Activated CD4-positive, alpha-beta T cell treated with anti-CD3 and anti-CD28 coated beads, Interleukin-2, amount 50 U/mL, for 48 hours (primary cell): Measurements from ENCODE around the gene NR2F6.
"Not testable (repeated sequence)": the region's sequence is repeated elsewhere in the genome, so short reads cannot be mapped to it uniquely, and the experiment has no call there.

Experiments
- DNase-seq, 2 experiments: peaks; one replicate each; pipeline ENCODE4 v3.0.0-alpha.2; 2020

NR2F6 gene

DNA sequence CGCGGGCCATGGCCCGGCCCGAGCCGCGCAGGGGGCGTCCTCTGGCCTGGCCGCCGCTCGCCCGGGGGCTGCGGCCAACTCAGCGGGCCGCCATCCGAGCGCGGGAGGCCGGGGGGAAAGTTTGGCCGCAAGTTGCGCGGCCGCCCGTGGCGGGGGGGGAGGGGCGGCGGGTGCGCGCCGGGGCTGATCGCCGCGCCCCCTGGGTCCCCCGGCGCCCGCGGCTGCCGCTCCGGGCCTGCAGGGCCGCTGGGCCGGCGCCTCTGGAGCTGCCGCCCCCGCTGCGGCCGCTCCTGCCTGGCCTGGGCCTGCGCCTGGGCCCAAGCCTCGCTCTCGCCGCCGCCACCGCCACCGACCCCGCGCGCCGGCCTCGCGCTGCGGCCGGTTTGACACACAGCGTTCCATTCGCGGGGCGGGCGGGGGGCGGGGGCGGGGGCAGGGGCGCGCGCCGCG is at the start of gene NR2F6:
NR2F6 (minus strand) TSS at position 385 of the 450 bp plus-strand sequence. CDS start 699 bp downstream, outside the sequence.
- no peak for DNase-seq

DNA sequence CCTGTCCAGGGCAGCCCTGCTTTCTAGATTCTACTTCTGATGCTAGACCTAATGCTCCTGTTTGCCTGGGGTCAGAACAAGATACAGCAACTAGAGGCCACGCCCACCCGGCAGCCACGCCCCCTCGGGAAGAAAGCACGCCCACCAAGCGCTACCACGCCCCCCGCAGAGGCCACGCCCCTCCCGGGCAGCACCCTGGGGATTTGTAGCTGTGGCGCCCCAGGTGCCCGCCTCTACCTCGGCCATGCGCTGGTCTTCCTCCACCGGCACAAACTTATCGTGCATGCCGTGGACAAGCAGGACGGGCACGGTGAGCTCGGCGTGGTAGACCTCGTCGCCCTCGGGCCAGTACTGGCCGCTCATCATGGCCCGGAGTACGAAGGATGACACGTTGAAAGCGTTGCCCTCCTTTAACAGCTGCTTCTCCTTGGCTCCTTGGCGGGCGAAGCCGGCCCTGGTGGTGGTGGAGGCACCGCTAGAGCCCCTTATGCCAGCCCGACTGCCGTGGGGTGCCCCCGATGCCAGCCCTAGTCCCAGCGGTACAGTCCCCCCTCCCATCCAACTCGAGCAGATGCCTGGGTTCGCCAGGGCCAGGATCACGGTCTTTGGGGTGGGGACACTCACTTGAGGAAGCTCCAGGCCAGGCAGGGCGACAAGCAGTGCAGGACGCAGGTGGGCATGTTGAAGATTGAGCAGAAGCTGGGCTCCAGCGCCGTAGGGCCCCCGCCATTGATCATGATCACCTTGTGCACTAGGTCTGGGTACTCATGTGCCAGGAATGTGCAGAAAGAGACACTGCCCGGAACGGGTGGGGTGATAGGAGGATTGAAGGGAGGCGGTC is 48.6 kb upstream of the NR2F6 start:
- peak; percentile 70 to 73 for DNase-seq

GRCh38 chr19:17293605-17294004 is 47.9 kb upstream of the NR2F6 start:
- DNase-seq: no peak

- peak; percentile 83 to 86 for DNase-seq
Measured at GRCh38 chr19:17292301-17293074, 46.8 kb upstream of the NR2F6 start.

DNA sequence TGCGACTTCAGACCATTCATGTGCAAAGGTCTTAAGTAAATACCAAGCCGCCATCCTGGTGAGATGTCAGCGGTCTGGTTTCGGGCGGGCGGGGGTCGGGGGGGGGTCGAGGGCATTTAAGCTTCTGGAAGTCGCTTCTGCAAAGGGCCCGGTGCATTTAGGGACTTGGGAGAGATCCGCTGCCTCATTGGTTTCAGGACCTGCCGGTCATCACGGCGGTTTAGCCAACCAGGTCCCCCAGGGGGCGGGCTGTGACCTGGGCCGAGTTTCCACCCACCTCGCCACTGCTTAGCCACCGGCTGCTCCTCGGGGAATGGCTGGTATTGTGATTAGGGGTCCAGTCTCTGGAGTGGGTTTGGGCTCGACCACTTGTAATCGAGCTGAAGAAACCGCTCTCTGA is 43.8 kb upstream of the NR2F6 start:
- peak; percentile 68 to 73 for DNase-seq

DNA sequence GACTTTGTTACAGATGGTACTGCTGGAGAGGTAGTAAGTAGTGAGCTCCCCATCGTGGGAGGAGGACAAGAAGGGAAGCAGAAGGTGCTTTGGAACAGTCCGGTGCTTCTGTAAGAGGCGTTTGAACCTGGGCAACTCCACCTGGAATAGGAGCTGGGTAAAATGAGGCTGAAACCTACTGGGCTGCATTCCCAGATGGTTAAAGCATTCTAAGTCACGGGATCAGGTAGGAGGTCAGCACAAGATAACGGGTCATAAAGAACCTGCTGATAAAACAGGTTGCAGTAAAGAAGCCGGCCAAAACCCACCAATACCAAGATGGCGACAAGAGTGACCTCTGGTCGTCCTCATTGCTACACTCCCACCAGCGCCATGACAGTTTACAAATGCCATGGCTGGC is 41.0 kb upstream of the NR2F6 start:
- no peak for DNase-seq

- DNase-seq: no peak
Measured at GRCh38 chr19:17286263-17286662, 40.5 kb upstream of the NR2F6 start.

GRCh38 chr19:17285415-17286135 is 39.9 kb upstream of the NR2F6 start:
- DNase-seq: no peak

DNA sequence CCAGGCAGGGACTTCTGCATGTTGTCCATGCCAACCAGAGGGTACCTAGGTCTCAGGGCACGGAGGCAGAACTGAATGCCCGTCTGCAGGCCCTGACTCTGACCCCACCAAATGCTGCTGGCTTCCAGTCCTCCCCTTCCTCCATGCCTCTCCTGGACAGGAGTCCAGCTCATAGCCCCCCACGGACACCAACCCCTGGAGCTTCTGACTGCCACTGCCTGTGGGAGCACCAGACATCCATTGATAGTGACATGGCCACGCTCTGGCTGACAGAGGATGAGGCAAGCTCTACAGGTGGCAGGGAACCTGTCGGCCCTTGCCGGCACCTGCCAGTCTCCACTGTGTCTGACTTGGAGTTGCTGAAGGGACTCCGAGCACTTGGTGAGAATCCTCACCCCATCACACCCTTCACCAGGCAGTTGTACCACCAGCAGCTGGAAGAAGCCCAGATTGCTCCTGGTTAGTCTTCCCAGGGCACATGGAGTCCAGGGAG is 37.8 kb upstream of the NR2F6 start:
- DNase-seq: no peak

- peak; percentile 87 to 89 for DNase-seq
Measured at GRCh38 chr19:17282488-17283125, 36.9 kb upstream of the NR2F6 start.

GRCh38 chr19:17281391-17282304 is 35.9 kb upstream of the NR2F6 start, which contains the start of gene ANKLE1:
Gene ANKLE1, plus strand, starts transcription at chr19:17281901. Its CDS starts 20 bp downstream, at chr19:17281921.
- DNase-seq: peak; percentile 67 to 71

DNA sequence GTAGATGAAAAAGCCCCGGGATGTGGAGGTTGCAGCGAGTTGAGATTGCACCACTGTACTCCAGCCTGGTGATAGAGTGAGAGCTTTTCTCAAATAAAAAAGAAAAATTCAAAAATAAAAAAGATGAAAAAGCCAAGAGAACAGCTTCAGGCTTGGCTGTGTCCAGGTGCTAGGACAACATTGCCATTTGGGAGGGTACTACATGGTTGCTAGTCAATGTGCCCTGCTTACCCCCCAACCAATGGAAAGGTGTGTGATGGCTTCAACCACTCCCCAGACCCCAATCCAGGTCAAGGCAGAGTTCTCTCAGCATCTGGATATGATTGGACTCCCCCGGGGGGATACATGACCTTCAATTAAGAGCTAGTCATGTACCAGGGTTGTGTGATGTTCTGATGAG is 33.7 kb upstream of the NR2F6 start:
- no peak for DNase-seq

DNA sequence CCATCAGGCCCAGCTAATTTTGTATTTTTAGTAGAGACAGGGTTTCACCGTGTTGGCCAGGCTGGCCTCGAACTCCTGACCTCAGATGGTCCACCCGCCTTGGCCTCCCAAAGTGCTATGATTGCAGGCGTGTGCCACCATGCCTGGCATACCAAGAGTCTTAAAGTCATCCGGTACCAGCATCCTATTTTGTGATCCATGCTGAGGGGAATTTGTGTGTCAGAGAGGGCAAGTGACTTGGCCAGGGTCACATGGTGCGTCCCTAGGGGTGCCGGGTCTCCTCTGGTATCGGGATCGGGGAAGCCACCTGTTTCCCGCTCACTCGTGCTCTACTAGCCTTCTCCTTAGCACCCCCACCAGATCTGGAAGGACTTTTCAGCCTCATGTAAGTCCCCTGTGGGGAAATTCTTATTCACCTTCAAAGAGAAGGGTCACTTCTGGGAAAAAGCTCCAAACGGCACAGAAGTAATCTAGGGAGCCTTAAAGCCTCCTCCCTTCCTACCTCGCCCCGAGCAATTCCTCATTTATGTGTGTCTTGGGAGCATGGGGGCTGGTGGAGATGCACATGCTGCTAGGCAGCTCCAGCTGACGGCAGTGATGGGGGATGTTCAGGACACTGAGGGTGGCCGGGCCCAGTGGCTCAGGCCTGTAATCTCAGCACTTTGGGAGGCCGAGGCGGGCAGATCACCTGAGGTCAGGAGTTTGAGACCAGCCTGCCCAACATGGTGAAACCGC is 29.9 kb upstream of the NR2F6 start:
- no peak for DNase-seq

DNA sequence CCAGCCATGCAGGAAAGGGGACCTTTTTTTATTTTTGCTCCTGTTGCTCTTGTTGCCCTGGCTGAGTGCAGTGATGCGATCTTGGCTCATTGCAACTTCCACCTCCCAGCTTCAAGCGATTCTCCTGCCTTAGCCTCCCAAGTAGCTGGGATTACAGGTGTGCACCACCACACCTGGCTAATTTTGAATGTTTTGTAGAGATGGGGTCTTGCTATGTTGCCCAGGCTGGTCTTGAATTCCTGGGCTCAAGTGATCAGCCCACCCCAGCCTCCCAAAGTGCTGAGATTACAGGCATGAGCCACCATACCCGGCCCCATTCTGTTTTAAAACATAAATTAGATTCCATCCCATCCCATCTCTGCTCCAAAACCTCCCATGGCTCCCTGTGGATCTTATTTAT is 29.2 kb upstream of the NR2F6 start:
- not testable (repeated sequence) for DNase-seq

- DNase-seq: no peak
Measured at GRCh38 chr19:17268754-17269153, 23.0 kb upstream of the NR2F6 start.

- DNase-seq: peak; percentile 92 to 96
Measured at GRCh38 chr19:17266975-17267788, 21.5 kb upstream of the NR2F6 start, which contains the start of gene BABAM1. Gene BABAM1, plus strand, starts transcription at chr19:17267443. Its CDS starts 1,364 bp downstream, at chr19:17268807.

- no peak for DNase-seq
Measured at GRCh38 chr19:17266589-17266974, 20.9 kb upstream of the NR2F6 start.

- no peak for DNase-seq
Measured at GRCh38 chr19:17266026-17266425, 20.3 kb upstream of the NR2F6 start.

DNA sequence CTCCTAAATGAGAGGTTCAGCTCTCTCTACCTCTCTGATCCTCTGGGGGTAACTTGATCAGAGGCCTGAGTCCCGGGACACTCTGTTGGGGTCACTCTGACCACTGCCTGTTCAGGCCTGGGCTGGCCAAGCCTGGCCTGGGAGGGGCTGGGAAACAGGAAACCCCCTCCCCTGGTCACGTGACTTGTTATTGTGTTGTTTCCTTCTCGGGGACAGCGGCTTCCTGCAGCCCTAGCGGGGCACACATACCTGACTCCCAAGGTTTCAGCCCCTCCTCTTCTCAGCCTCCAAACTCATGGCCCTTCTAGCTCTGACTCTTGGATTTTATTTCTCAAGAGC is 18.9 kb upstream of the NR2F6 start, which contains the start of gene USHBP1:
USHBP1 (minus strand) TSS at position 105 of the 339 bp plus-strand sequence. CDS start 446 bp downstream, outside the sequence.
- no peak for DNase-seq
